T-helper 2 cell (primary cell): ENCODE data around the gene PRSS38.
"Not testable (repeated sequence)": the region's sequence is repeated elsewhere in the genome, so short reads cannot be mapped to it uniquely, and the experiment has no call there.

Experiments
- DNase-seq, 5 experiments: peaks; one replicate each; pipeline versions ENCODE4 v3.0.0 to v3.0.0-alpha.2; 2012 to 2022

The PRSS38 gene

GRCh38 chr1:227846265-227846858 is 30.9 kb downstream of the PRSS38 start:
- DNase-seq: no peak

GRCh38 chr1:227847046-227847445 is 31.6 kb downstream of the PRSS38 start:
- not testable (repeated sequence) for DNase-seq

GRCh38 chr1:227848430-227848932 is 33.0 kb downstream of the PRSS38 start:
- DNase-seq: no peak

GRCh38 chr1:227849251-227849650 is 33.8 kb downstream of the PRSS38 start:
- DNase-seq: no peak

GRCh38 chr1:227854189-227854588 is 38.7 kb downstream of the PRSS38 start:
- DNase-seq: no peak

- DNase-seq: no peak
Observed at GRCh38 chr1:227855687-227856086, 40.2 kb downstream of the PRSS38 start.

- DNase-seq: no peak
Observed at GRCh38 chr1:227856147-227856858, 40.8 kb downstream of the PRSS38 start.

- DNase-seq: no peak
Observed at GRCh38 chr1:227864882-227865281, 49.4 kb downstream of the PRSS38 start.

- no peak for DNase-seq
Observed at GRCh38 chr1:227869279-227869842, 53.9 kb downstream of the PRSS38 start.

- peak in 1 of 5 experiments; percentile 60 for DNase-seq
Observed at GRCh38 chr1:227869851-227870305, 54.4 kb downstream of the PRSS38 start.

- DNase-seq: no peak
Observed at GRCh38 chr1:227870366-227870765, 54.9 kb downstream of the PRSS38 start.

- DNase-seq: not testable (repeated sequence)
Observed at GRCh38 chr1:227871892-227872291, 56.4 kb downstream of the PRSS38 start.

GRCh38 chr1:227877810-227878209 is 62.3 kb downstream of the PRSS38 start:
- DNase-seq: not testable (repeated sequence)

- DNase-seq: no peak
Observed at GRCh38 chr1:227880342-227880924, 65.0 kb downstream of the PRSS38 start.

GRCh38 chr1:227883073-227883520 is 67.6 kb downstream of the PRSS38 start:
- DNase-seq: no peak

- DNase-seq: no peak
Observed at GRCh38 chr1:227883641-227884301, 68.3 kb downstream of the PRSS38 start.

- DNase-seq: no peak
Observed at GRCh38 chr1:227884370-227885134, 69.1 kb downstream of the PRSS38 start.

GRCh38 chr1:227885135-227885647 is 69.7 kb downstream of the PRSS38 start:
- DNase-seq: peak in 2 of 5 experiments; percentile 8 to 64

- DNase-seq: peak in 1 of 5 experiments; percentile 8
Observed at GRCh38 chr1:227885648-227886502, 70.4 kb downstream of the PRSS38 start.

- DNase-seq: no peak
Observed at GRCh38 chr1:227886503-227886961, 71.1 kb downstream of the PRSS38 start.
